ENCODE results near the gene SLC30A2. TPM values are rescaled to one million over a fixed set of nuclear protein-coding genes. Genes with fewer than 3 reads are reported as not detected.
A peak's percentile ranks its signal among the peaks of the same experiment; 100 is the strongest.

Gene SLC30A2
- total and polyA plus RNA-seq, 8 donors = 24.1 to 142 (median 47.0) TPM

- intact Hi-C loops (cut with DNase I) = no loop called here
- WGBS, 2 donors = 72 to 73% methylated on average over 10 of the region's 10 CpGs
Observed at GRCh38 chr1:26049531-26050247, 3.8 kb upstream of the SLC30A2 start.

GRCh38 chr1:26047278-26047874 lies 1.5 kb upstream of the SLC30A2 start:
- TF ChIP-seq CTCF (IDR thresholded peaks at IDR 0.05) = no peak
- H3K4me1 ChIP-seq = peaks cover 8 to 17% (median 8%) of the 10 kb centered on the region in 3 donors
- H3K27me3 ChIP-seq = no peaks in the 10 kb centered on the region
- H3K36me3 ChIP-seq = no peaks in the 10 kb centered on the region
- H3K4me3 ChIP-seq = peak overlapping the region in 1 of 4 donors; percentile 59
- no peaks in the 10 kb centered on the region for H3K9me3 ChIP-seq
- H3K27ac ChIP-seq = no peak overlapping the region
- DNase-seq (no peak), ATAC-seq (no peak), FAIRE-seq (no peak)
- WGBS, 2 donors = 83 to 89% methylated on average over 7 of the region's 7 CpGs
- intact Hi-C loops (cut with DNase I) = no loop called here

More at GRCh38 chr1:26049531-26050247, 3.8 kb upstream of the SLC30A2 start:
- no peaks in the 10 kb centered on the region for H3K9me3 ChIP-seq
- no peak overlapping the region for H3K4me3 ChIP-seq
- H3K4me1 ChIP-seq = peaks cover 0 to 9% (median 0%) of the 10 kb centered on the region in 3 donors
- H3K27ac ChIP-seq = no peak overlapping the region
- no peak for ATAC-seq
- no peaks in the 10 kb centered on the region for H3K27me3 ChIP-seq
- no peaks in the 10 kb centered on the region for H3K36me3 ChIP-seq
- DNase-seq = no peak
- FAIRE-seq = no peak
- no peak for TF ChIP-seq CTCF (IDR thresholded peaks at IDR 0.05)

- peak in 3 of 6 donors; percentile 63 to 81 (median 72) for DNase-seq
- Histone ChIP-seq H3K9me3 (no peaks in the 10 kb centered on the region), H3K4me1 (peaks cover 8 to 17% (median 8%) of the 10 kb centered on the region in 3 donors), H3K4me3 (peak overlapping the region; percentile 47 to 68 (median 57)), H3K27ac (peak overlapping the region; percentile 70 to 86 (median 78)), H3K27me3 (no peaks in the 10 kb centered on the region), H3K36me3 (no peaks in the 10 kb centered on the region)
- WGBS, 2 donors = 4 to 5% methylated on average over 55 to 57 of the region's 57 CpGs
- intact Hi-C loops (cut with DNase I) = no loop called here
- ATAC-seq = peak; percentile 10 to 35 (median 21)
- FAIRE-seq = no peak
- TF ChIP-seq CTCF (IDR thresholded peaks at IDR 0.05) = no peak
Observed at GRCh38 chr1:26046246-26047095, 553 bp upstream of the SLC30A2 start.

- peak overlapping the region; percentile 47 to 68 (median 57) for H3K4me3 ChIP-seq
- H3K27ac ChIP-seq = peak overlapping the region; percentile 70 to 86 (median 78)
- FAIRE-seq (no peak), ATAC-seq (peak; percentile 76 to 84 (median 84)), DNase-seq (peak; percentile 79 to 94 (median 84))
- no peaks in the 10 kb centered on the region for H3K27me3 ChIP-seq
- intact Hi-C loops (cut with DNase I) = no loop called here
- H3K4me1 ChIP-seq = peaks cover 8 to 17% (median 8%) of the 10 kb centered on the region in 3 donors
- H3K36me3 ChIP-seq = peaks cover 0 to under 1% (median 0%) of the 10 kb centered on the region in 3 donors
- 18 to 27% methylated on average over 24 to 29 of the region's 29 CpGs for WGBS, 2 donors
- H3K9me3 ChIP-seq = no peaks in the 10 kb centered on the region
- TF ChIP-seq CTCF (IDR thresholded peaks at IDR 0.05) = no peak
Observed at GRCh38 chr1:26044971-26045721, 772 bp downstream of the SLC30A2 start.

Measured in pancreas (tissue), 10 donors.